ENCODE results near the gene KRT7. TPM values are rescaled to one million over a fixed set of nuclear protein-coding genes. Genes with fewer than 3 reads are reported as not detected.

Gene KRT7
- total RNA-seq, 1 experiment from 2014 or later = 10.0 TPM

DNA sequence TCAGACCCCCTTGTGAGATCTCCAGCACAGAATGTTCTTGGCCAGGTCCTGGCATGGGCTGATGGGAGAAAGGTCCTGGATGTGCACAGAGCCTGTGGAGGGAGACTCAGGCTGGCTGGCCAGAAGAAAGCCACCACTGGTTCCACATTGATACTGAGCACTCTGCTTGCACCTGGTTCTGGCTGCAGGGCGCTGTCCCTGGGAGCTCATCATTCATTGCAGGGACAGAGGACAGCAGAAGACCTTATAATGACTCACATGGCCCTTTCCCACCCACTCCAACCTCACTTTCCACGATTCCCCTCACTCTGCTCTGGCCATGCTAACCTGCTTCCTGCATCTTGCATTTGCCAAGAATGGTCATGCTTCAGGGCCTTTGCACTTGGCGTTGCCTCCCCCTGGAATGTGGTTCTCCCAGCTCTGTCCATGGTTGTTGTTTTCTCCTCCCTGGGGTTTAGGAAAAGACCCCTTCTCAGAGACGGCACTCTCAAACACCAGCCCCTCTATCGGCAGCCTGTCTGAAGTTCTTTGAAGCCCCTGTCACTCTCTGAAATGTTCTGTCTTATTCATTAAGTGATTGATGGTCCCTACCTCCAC is 10.3 kb downstream of the KRT7 start:
- H3K4me1 ChIP-seq (ENCODE audit: insufficient read depth, low read length) = peaks cover 7% of the 10 kb centered on the region; the same call in 1 of the 2 replicates
- H3K27ac Mint-ChIP-seq = peak overlapping the region in 1 of 3 experiments; percentile 52; a peak in 1 of 7 replicates
- H3K79me2 ChIP-seq (ENCODE audit: insufficient read depth, low read length) = no peaks in the 10 kb centered on the region
- peaks cover 34 to 37% of the 10 kb centered on the region in 2 experiments for H3K4me1 Mint-ChIP-seq
- peaks cover 0 to 31% (median 2%) of the 10 kb centered on the region in 3 experiments; a peak in 3 of 7 replicates for H3K36me3 Mint-ChIP-seq (ENCODE audit: insufficient read depth in 1 of 3, low read depth in 3 of 3)
- no peak overlapping the region for H2AK5ac ChIP-seq (ENCODE audit: insufficient read length, low read length)
- no peak overlapping the region for H3K56ac ChIP-seq (ENCODE audit: insufficient read length, low read depth, low read length)
- H3K18ac ChIP-seq (ENCODE audit: insufficient read length, low read depth, low read length) = no peak overlapping the region
- peaks cover 26% of the 10 kb centered on the region for H3K27me3 Mint-ChIP-seq (ENCODE audit: low read depth)
- no peak overlapping the region for H2BK120ac ChIP-seq (ENCODE audit: low read depth, low read length, poor library complexity, severe bottlenecking)
- no peak overlapping the region for H4K8ac ChIP-seq (replicated peaks; ENCODE audit: insufficient read length, low read depth, low read length)
- no peak overlapping the region for H4K5ac ChIP-seq (ENCODE audit: insufficient read length, low read depth, low read length)
- no peak overlapping the region for H2BK12ac ChIP-seq (ENCODE audit: insufficient read length, low read depth, low read length)
- no peak overlapping the region for H3K4me2 ChIP-seq (ENCODE audit: insufficient read depth, insufficient read length, low read length)
- H2AFZ ChIP-seq (ENCODE audit: low read length) = no peak overlapping the region
- H3K79me1 ChIP-seq (ENCODE audit: insufficient read depth, low read depth, low read length, poor library complexity, severe bottlenecking) = no peaks in the 10 kb centered on the region
- H3K9ac ChIP-seq (ENCODE audit: extremely low read depth, insufficient read length, low read length) = no peak overlapping the region
- WGBS (ENCODE audit: extremely low coverage, insufficient read length, low lambda C conversion rate) = no CpG with 5 or more reads among the region's 5 CpGs
- no peak overlapping the region for H4K91ac ChIP-seq (ENCODE audit: insufficient read length, low read depth, low read length)
- H3K27ac ChIP-seq (ENCODE audit: insufficient read length, low read depth, low read length) = no peak overlapping the region
- H3K4me3 Mint-ChIP-seq = no peak overlapping the region
- no peaks in the 10 kb centered on the region for H3K23me2 ChIP-seq (ENCODE audit: insufficient read length, low read depth, low read length, poor library complexity, severe bottlenecking)
- TF ChIP-seq, protein P1, sequence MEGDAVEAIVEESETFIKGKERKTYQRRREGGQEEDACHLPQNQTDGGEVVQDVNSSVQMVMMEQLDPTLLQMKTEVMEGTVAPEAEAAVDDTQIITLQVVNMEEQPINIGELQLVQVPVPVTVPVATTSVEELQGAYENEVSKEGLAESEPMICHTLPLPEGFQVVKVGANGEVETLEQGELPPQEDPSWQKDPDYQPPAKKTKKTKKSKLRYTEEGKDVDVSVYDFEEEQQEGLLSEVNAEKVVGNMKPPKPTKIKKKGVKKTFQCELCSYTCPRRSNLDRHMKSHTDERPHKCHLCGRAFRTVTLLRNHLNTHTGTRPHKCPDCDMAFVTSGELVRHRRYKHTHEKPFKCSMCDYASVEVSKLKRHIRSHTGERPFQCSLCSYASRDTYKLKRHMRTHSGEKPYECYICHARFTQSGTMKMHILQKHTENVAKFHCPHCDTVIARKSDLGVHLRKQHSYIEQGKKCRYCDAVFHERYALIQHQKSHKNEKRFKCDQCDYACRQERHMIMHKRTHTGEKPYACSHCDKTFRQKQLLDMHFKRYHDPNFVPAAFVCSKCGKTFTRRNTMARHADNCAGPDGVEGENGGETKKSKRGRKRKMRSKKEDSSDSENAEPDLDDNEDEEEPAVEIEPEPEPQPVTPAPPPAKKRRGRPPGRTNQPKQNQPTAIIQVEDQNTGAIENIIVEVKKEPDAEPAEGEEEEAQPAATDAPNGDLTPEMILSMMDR (conservative IDR thresholded peaks at IDR 0.05) = no peak
- no peak overlapping the region; the same call in 1 of the 2 replicates for H3K14ac ChIP-seq (ENCODE audit: insufficient read depth, low read length)
- H3K9me3 Mint-ChIP-seq = no peaks in the 10 kb centered on the region
- H2BK20ac ChIP-seq (ENCODE audit: low read depth, low read length, poor library complexity, severe bottlenecking) = no peak overlapping the region
- no peak overlapping the region for H2BK15ac ChIP-seq (ENCODE audit: low read depth, low read length)
- H3T11ph ChIP-seq (ENCODE audit: low read length) = no peak overlapping the region
- H3K23ac ChIP-seq (ENCODE audit: insufficient read length, low read depth, low read length) = no peak overlapping the region
- no peaks in the 10 kb centered on the region for H3K27me3 ChIP-seq (ENCODE audit: insufficient read depth, low read length)
- H2BK5ac ChIP-seq (ENCODE audit: insufficient read length, low read length) = no peak overlapping the region
- no peaks in the 10 kb centered on the region for H4K20me1 ChIP-seq (ENCODE audit: control insufficient read depth, insufficient read depth, insufficient read length)
- H3K9me3 ChIP-seq (ENCODE audit: control insufficient read depth, low read depth, low read length) = no peaks in the 10 kb centered on the region
- no peak for DNase-seq
- H3K4ac ChIP-seq (ENCODE audit: low read depth, low read length) = no peak overlapping the region
